NCI-H1694 treated with DMSO at 0.1 percent for 48 hours (cell line): ENCODE measurements around the gene ROCK1.
"Not testable (repeated sequence)": the region's sequence is repeated elsewhere in the genome, so short reads cannot be mapped to it uniquely, and the experiment has no call there.

Experiments
- DNase-seq: peaks from one replicate; lab custom pipeline; 2025; lab: John Stamatoyannopoulos, UW

ROCK1 gene

GRCh38 chr18:21052385-21052784 lies 59.2 kb downstream of the ROCK1 start:
- DNase-seq: no peak

- DNase-seq: no peak
Measured at GRCh38 chr18:21051620-21052019, 60.0 kb downstream of the ROCK1 start.

- no peak for DNase-seq
Measured at GRCh38 chr18:21049306-21049705, 62.3 kb downstream of the ROCK1 start.

- no peak for DNase-seq
Measured at GRCh38 chr18:21047126-21047525, 64.5 kb downstream of the ROCK1 start.

- DNase-seq: no peak
Measured at GRCh38 chr18:21040466-21040865, 71.1 kb downstream of the ROCK1 start.

- no peak for DNase-seq
Measured at GRCh38 chr18:21038201-21038600, 73.4 kb downstream of the ROCK1 start.

- no peak for DNase-seq
Measured at GRCh38 chr18:21031845-21032244, 79.8 kb downstream of the ROCK1 start.

GRCh38 chr18:21018257-21018656 lies 93.4 kb downstream of the ROCK1 start:
- DNase-seq: not testable (repeated sequence)

- no peak for DNase-seq
Measured at GRCh38 chr18:21012308-21012707, 99.3 kb downstream of the ROCK1 start.

GRCh38 chr18:21004726-21005125 lies 106.9 kb downstream of the ROCK1 start:
- no peak for DNase-seq

- no peak for DNase-seq
Measured at GRCh38 chr18:21000667-21001066, 110.9 kb downstream of the ROCK1 start.

GRCh38 chr18:20997371-20997770 lies 114.2 kb downstream of the ROCK1 start:
- no peak for DNase-seq

- DNase-seq: no peak
Measured at GRCh38 chr18:20996418-20996817, 115.2 kb downstream of the ROCK1 start.

GRCh38 chr18:20988726-20989125 lies 122.9 kb downstream of the ROCK1 start:
- DNase-seq: no peak

- DNase-seq: no peak
Measured at GRCh38 chr18:20975077-20975476, 136.5 kb downstream of the ROCK1 start.

- peak; percentile 1 for DNase-seq
Measured at GRCh38 chr18:20971886-20972267, 139.7 kb downstream of the ROCK1 start.

GRCh38 chr18:20966795-20967194 lies 144.8 kb downstream of the ROCK1 start:
- DNase-seq: no peak

GRCh38 chr18:20963027-20963426 lies 148.6 kb downstream of the ROCK1 start:
- no peak for DNase-seq

- DNase-seq: no peak
Measured at GRCh38 chr18:20960735-20961134, 150.9 kb downstream of the ROCK1 start.

- DNase-seq: not testable (repeated sequence)
Measured at GRCh38 chr18:20950827-20951226, 160.8 kb downstream of the ROCK1 start.
